ENCODE measurements around the gene KLHL24.

Gene KLHL24

DNA sequence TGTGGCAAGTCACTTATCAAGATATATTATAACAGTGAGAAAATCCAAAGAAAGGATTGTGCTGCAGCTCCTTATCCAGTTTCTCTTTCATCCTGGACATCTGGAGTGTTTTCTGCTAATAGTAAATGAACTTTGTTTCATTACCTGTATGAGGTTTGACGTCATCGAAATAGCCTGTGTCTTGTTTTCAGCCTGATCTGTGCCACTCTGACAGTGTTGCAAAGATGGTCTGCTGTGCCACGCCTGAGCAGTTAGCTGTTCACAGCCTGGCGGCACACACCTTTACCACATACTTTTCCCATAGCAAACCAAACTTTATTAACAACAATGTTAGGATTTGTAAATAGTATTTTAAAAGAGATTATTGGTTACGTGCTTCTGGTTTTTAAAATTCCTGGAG lies 96.2 kb downstream of the KLHL24 start:
- no peak overlapping the region for H3K9ac ChIP-seq (ENCODE audit: low read length)
- no peak for DNase-seq
- no peak overlapping the region for H3K18ac ChIP-seq (ENCODE audit: low read length)
- no peak overlapping the region for H4K8ac ChIP-seq (ENCODE audit: low read depth, low read length)
- peaks cover 8% of the 10 kb centered on the region for H3K36me3 ChIP-seq (ENCODE audit: control insufficient read depth, insufficient read depth, low read length)
- H4K5ac ChIP-seq (ENCODE audit: low read length) = no peak overlapping the region
- no CpG with 5 or more reads among the region's 5 CpGs for WGBS (ENCODE audit: extremely low coverage, insufficient coverage, low lambda C conversion rate)
- no peak overlapping the region for H3K56ac ChIP-seq (ENCODE audit: low read length)
- H2BK5ac ChIP-seq (ENCODE audit: low read length) = no peak overlapping the region
- H3K23ac ChIP-seq (ENCODE audit: low read length) = no peak overlapping the region
- H2AK5ac ChIP-seq (ENCODE audit: low read length) = no peak overlapping the region
- H3K27me3 ChIP-seq (ENCODE audit: insufficient read depth, low read length, poor library complexity) = no peaks in the 10 kb centered on the region
- no peak overlapping the region for H3K4ac ChIP-seq (ENCODE audit: low read depth, low read length)
- peaks cover 2% of the 10 kb centered on the region for H3K79me2 ChIP-seq (ENCODE audit: control insufficient read depth, insufficient read depth, low read length)
- no peak overlapping the region for H3K4me3 ChIP-seq (ENCODE audit: low read length)
- H3K4me1 ChIP-seq (ENCODE audit: control insufficient read depth, low read depth, low read length) = no peaks in the 10 kb centered on the region
- H2BK120ac ChIP-seq (ENCODE audit: low read depth, low read length) = no peak overlapping the region
- no peak overlapping the region for H2BK15ac ChIP-seq (replicated peaks; ENCODE audit: low read depth)
- peaks cover 5% of the 10 kb centered on the region for H3K79me1 ChIP-seq (ENCODE audit: low read length)
- no peak overlapping the region for H3K4me2 ChIP-seq (ENCODE audit: low read length)
- no peak overlapping the region for H3K27ac ChIP-seq (ENCODE audit: low read depth, low read length)

DNA sequence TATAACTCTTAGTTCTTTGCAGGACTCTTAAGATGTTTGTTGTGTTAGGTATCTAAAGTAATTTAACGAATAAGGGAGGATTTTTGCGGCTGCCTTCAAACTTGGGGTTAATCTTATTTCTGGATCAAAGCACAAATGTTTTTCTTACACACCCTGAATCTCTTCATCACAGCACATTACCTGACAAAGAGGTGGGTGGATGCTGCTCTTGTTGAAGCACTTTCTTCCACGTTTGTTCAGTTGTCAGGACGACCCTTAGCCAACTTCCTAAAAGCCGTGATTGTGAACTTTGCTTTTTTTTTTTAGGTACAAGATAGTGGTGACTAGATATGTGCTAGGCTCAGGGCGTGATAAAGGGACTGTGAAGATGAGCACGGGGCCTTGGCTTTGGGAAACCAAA lies 98.1 kb downstream of the KLHL24 start:
- Histone ChIP-seq H2BK120ac (ENCODE audit: low read depth, low read length) (no peak overlapping the region), H3K18ac (ENCODE audit: low read length) (no peak overlapping the region), H3K36me3 (ENCODE audit: control insufficient read depth, insufficient read depth, low read length) (peaks cover 6% of the 10 kb centered on the region), H3K56ac (ENCODE audit: low read length) (no peak overlapping the region), H3K23ac (ENCODE audit: low read length) (no peak overlapping the region), H2AK5ac (ENCODE audit: low read length) (no peak overlapping the region), H2BK5ac (ENCODE audit: low read length) (no peak overlapping the region), H3K4me1 (ENCODE audit: control insufficient read depth, low read depth, low read length) (no peaks in the 10 kb centered on the region), H3K79me2 (ENCODE audit: control insufficient read depth, insufficient read depth, low read length) (peaks cover 2% of the 10 kb centered on the region), H4K8ac (ENCODE audit: low read depth, low read length) (no peak overlapping the region), H4K5ac (ENCODE audit: low read length) (no peak overlapping the region), H3K4me3 (ENCODE audit: low read length) (no peak overlapping the region), H3K9ac (ENCODE audit: low read length) (no peak overlapping the region), H3K4ac (ENCODE audit: low read depth, low read length) (no peak overlapping the region), H3K4me2 (ENCODE audit: low read length) (no peak overlapping the region), H3K79me1 (ENCODE audit: low read length) (peaks cover 5% of the 10 kb centered on the region), H2BK15ac (replicated peaks; ENCODE audit: low read depth) (no peak overlapping the region), H3K27ac (ENCODE audit: low read depth, low read length) (no peak overlapping the region), H3K27me3 (ENCODE audit: insufficient read depth, low read length, poor library complexity) (no peaks in the 10 kb centered on the region)
- DNase-seq = no peak
- WGBS (ENCODE audit: extremely low coverage, insufficient coverage, low lambda C conversion rate) = no CpG with 5 or more reads among the region's 7 CpGs
